ENCODE results near the gene RASGEF1C.

The RASGEF1C gene

DNA sequence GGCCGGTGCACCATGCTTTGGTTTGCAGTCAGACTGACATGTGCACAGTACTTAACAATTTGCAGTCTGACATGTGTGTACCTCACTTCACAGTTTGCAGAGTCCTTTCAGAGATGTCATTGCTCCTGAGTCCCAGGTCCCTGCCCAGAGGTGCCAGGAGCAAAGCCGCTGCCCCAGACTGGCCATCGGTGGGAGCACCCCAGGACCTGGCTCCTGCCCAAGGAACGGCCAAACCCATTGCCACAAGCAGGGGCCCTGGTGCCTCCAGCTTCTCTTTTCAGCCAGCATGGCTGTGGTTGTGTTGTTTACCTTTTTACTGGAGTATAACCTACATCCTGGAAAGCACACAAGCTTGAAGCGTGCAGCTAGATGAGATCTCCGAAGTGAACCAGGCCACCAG, 28.6 kb downstream of the RASGEF1C start:
- TF ChIP-seq, protein P1, sequence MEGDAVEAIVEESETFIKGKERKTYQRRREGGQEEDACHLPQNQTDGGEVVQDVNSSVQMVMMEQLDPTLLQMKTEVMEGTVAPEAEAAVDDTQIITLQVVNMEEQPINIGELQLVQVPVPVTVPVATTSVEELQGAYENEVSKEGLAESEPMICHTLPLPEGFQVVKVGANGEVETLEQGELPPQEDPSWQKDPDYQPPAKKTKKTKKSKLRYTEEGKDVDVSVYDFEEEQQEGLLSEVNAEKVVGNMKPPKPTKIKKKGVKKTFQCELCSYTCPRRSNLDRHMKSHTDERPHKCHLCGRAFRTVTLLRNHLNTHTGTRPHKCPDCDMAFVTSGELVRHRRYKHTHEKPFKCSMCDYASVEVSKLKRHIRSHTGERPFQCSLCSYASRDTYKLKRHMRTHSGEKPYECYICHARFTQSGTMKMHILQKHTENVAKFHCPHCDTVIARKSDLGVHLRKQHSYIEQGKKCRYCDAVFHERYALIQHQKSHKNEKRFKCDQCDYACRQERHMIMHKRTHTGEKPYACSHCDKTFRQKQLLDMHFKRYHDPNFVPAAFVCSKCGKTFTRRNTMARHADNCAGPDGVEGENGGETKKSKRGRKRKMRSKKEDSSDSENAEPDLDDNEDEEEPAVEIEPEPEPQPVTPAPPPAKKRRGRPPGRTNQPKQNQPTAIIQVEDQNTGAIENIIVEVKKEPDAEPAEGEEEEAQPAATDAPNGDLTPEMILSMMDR (IDR thresholded peaks at IDR 0.05; ENCODE audit: low read depth, low read length), result no peak
- no peak overlapping the region for H3K4me3 ChIP-seq (ENCODE audit: low read depth, low read length)

DNA sequence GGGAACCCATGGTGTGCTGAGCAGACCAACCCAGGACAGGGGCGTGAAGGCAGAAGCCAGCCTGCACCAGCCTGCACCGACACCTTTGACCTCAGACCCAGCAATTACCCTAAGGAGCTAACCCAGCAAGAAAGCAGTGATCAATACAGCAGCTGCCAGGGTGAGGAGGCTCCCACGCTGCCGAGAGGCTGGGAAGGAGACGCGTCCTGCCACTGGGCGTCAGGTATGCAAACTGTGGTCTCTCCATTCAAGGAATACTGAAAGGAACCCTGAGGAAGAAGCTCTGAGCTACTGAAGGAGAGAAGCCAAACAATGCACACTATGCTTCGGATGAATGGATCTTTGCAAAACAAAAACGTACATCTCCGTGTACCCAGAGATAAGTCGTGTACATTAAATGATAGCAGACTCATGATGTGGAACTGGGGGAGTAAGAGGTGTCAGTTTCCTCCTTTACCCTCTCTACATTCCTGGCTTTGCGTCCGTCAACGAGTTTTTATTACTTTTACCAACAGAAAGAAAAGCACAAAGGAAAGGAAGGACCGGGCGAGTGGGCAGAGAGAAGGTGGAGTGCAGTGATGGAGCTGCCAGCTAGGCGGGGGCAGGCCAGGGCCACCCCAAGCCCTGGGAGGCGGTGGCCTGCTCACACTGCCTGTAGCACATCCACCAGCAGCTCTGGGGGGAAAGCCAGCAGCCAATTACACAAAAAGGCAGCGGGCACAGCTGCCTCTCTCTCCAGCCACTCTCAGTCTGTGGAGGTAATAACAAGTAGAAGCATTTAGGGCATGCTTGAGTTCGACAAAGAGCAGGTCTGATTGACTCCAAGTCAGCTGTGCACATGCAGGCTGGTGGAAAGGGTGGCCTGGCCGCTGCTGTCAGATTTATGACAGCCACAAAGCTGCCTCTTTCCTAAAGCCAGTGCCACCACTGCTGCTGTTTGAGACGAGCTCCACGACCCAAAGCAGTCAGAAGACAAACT, 29.3 kb downstream of the RASGEF1C start:
- H3K4me3 ChIP-seq (ENCODE audit: low read depth, low read length), result no peak overlapping the region
- TF ChIP-seq, protein P1 (IDR thresholded peaks at IDR 0.05; ENCODE audit: low read depth, low read length), result no peak

DNA sequence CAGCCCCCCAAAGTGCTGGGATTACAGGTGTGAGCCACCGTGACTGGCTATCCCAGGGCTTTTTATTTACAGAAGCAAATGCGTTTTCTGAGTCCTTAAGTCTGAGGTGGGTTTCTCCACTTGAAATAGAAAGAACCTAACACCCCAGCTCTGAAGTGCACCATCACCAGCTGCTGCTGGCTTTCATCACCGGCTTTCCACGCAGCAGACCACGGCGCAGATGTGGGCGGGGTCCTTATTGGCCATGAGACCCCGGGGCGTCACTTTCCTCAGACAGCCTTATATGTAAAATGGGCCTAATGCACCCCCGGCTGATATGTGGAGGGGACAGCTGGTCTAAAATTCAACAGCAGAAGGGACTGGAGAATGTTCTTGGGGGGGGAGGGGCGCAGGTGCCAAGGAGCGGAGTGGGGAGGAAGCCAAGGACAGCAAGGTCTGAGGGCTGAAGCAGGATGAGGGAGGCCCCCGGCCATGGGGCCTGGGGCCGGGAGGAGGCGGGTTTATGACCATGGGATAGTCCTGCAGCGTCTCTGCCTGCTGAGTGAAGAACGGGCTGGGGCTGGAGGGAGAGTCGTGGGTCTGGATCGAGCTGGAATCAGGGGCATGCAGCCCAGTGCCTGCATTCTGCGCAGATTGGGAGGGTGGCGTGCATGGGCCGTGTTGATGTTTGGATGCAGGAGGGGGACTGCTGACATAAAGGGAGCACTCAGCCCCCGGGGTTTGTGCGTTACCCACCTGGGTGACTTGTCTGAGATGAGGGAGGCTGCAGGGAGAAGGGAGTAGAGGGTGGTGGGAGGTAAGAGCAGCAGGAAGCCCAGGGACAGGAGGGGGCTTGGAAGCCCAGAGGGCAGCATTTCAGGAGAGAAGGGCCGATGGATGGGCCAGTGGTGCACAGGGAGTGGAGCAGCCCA, 30.2 kb downstream of the RASGEF1C start:
- no peak overlapping the region for H3K4me3 ChIP-seq (ENCODE audit: low read depth, low read length)
- TF ChIP-seq, protein P1 (IDR thresholded peaks at IDR 0.05; ENCODE audit: low read depth, low read length), result no peak

DNA sequence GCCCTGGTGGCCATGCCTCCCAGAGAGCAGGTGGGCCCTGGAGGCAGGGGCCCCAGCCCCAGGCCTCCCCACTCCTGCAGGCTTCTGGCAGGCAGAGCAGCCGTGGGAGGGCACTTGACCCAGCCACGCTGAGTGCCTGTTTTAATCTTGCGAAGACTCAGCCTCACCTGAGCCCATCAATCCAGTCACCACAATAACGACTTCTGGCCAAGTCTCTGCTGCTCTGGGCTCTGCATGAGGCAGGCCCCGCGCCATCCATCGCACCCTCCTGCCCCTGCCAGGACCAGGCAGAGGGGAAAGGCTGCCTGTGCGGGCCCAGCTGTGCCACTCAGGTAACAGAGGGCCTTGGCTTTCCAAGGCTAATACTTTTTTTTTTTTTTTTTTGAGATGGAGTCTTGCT, 32.8 kb downstream of the RASGEF1C start:
- no peak overlapping the region for H3K4me3 ChIP-seq (ENCODE audit: low read depth, low read length)
- TF ChIP-seq, protein P1 (IDR thresholded peaks at IDR 0.05; ENCODE audit: low read depth, low read length), result no peak

DNA sequence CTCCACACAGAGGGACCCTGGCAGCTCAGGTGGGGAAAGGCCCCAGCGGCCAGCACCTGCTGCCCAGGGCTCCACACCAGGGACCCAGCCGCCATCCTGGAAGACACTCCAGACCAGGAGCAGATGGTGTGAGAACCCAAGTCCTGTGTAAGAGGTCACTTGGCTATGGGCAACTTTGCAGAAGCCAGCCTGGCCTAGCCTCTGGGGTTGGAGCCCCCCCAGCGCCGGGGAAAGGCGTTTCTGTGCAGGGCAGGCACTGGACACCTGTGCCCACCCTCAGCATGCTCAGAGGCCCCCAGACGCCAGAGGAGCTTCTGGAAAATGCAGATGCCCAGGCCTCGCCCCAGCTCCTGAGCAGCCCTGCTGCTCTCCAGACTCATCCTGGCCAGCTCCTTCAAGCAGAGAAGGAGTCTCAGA, 34.0 kb downstream of the RASGEF1C start:
- TF ChIP-seq, protein P1 (IDR thresholded peaks at IDR 0.05; ENCODE audit: low read depth, low read length), result no peak
- H3K4me3 ChIP-seq (ENCODE audit: low read depth, low read length), result no peak overlapping the region

DNA sequence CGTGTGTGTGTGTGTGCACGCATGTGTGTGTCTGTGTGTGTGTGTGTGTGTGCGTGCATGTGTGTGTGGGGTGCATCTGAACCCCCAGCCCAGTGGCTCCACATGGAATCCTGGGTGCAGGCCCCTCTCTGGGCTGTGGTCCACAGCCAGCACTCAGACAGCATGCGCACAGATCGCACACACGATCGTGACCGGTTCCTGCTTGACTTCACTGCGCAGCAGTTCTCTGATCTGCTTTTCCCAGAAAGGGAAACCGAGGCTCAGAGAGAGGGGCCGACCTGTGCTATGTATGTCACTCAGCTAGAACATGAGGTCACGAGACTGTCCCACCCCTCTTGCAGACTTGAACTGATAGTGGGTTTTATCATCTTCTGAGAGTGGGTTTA, 34.4 kb downstream of the RASGEF1C start:
- TF ChIP-seq, protein P1 (IDR thresholded peaks at IDR 0.05; ENCODE audit: low read depth, low read length), result no peak

More for the DNA sequence above, 34.4 kb downstream of the RASGEF1C start:
- no peak overlapping the region for H3K4me3 ChIP-seq (ENCODE audit: low read depth, low read length)
